Caco-2 (cell line): ENCODE measurements around the gene RTF2. TPM values are rescaled to one million over a fixed set of nuclear protein-coding genes. Genes with fewer than 3 reads are reported as not detected.
"Not testable (repeated sequence)": the region's sequence is repeated elsewhere in the genome, so short reads cannot be mapped to it uniquely, and the experiment has no call there.

Experiments
- BruUV-seq: library from RNA; stranded (reverse); fragments of 400-500 nt; replicated peaks from 2 replicates; lab custom pipeline; 2021; lab: Mats Ljungman, UMichigan
- CTCF ChIA-PET: fragments of 300-600 bp; sonication (Branson Sonifier 250); formaldehyde crosslinking; loops from one replicate; lab custom pipeline; 2022; ENCODE audit warnings: antibody characterized with exemption; lab: Charles Lee
- POLR2A ChIA-PET: fragments of 300-600 bp; sonication (Branson Sonifier 250); formaldehyde crosslinking; loops from one replicate; lab custom pipeline; 2022; ENCODE audit warnings: antibody characterized with exemption; lab: Charles Lee
- DNase-seq, 2 experiments: peaks; one replicate each; pipeline versions ENCODE4 v3.0.0 to v3.0.0-alpha.2; 2020 to 2022
- H3K27me3 ChIP-seq: replicated peaks from 2 replicates; pipeline ENCODE4 v1.6.0; 2011; ENCODE audit warnings: low read length; ENCODE audit not compliant: control insufficient read depth, insufficient read depth
- H3K36me3 ChIP-seq: 2 replicates; pipeline ENCODE4 v1.5.1; 2011; ENCODE audit warnings: low read length; ENCODE audit not compliant: control insufficient read depth, insufficient read depth
- H3K4me1 ChIP-seq: fragments of 250-450 bp; sonication (Bioruptor Pico); 2 replicates; pipeline ENCODE4 v1.5.1; 2020; ENCODE audit warnings: mild to moderate bottlenecking
- H3K4me3 ChIP-seq: 2 replicates; pipeline ENCODE4 v1.5.1; 2011; ENCODE audit warnings: low read depth, mild to moderate bottlenecking, control low read depth, low read length
- H3K9me3 ChIP-seq: fragments of 250-450 bp; sonication (Bioruptor Pico); 2 replicates; pipeline ENCODE4 v1.5.1; 2020; ENCODE audit warnings: mild to moderate bottlenecking, moderate library complexity
- H3K27ac Mint-ChIP-seq: one replicate; pipeline ENCODE4 v1.8.0; 2022; ENCODE audit warnings: mixed read lengths; ENCODE audit not compliant: unreplicated experiment
- H3K27me3 Mint-ChIP-seq: one replicate; pipeline ENCODE4 v1.8.0; 2022; ENCODE audit warnings: mixed read lengths; ENCODE audit not compliant: insufficient read depth, unreplicated experiment
- H3K36me3 Mint-ChIP-seq: one replicate; pipeline ENCODE4 v1.8.0; 2022; ENCODE audit warnings: mild to moderate bottlenecking, mixed read lengths; ENCODE audit not compliant: insufficient read depth, unreplicated experiment
- H3K4me1 Mint-ChIP-seq: one replicate; pipeline ENCODE4 v1.8.0; 2022; ENCODE audit warnings: low read depth, mixed read lengths; ENCODE audit not compliant: unreplicated experiment
- H3K4me3 Mint-ChIP-seq: one replicate; pipeline ENCODE4 v1.8.0; 2022; ENCODE audit warnings: mild to moderate bottlenecking, moderate library complexity, mixed read lengths; ENCODE audit not compliant: unreplicated experiment
- H3K9me3 Mint-ChIP-seq: one replicate; pipeline ENCODE4 v1.8.0; 2022; ENCODE audit warnings: mixed read lengths; ENCODE audit not compliant: unreplicated experiment
- intact Hi-C: fragments of 100-400 bp; cut with micrococcal nuclease; formaldehyde crosslinking; loops from one replicate; pipeline ENCODE4 v1.10.0; 2022; ENCODE audit not compliant: unreplicated experiment
- total RNA-seq: library from RNA; stranded (reverse); gene quantifications from 2 replicates; pipeline ENCODE4 v1.2.3, GENCODE V29; 2022
- TF ChIP-seq, protein P1 (sequence below), 2 experiments: fragments of 200-600 bp in 1 of 2; IDR thresholded peaks; 1 replicate in 1 of 2; 2 replicates in 1 of 2; pipeline versions ENCODE4 v1.5.1 to v1.8.0; 2011 to 2022; ENCODE audit warnings: antibody characterized with exemption in 1 of 2, control low read depth in 1 of 2, inconsistent platforms in 1 of 2, low read depth in 1 of 2, low read length in 1 of 2, mild to moderate bottlenecking in 1 of 2, moderate library complexity in 1 of 2; ENCODE audit not compliant: insufficient read depth in 1 of 2, severe bottlenecking in 1 of 2, unreplicated experiment in 1 of 2

Gene RTF2
- total RNA-seq, 1 experiment from 2014 or later = 157 TPM

DNA sequence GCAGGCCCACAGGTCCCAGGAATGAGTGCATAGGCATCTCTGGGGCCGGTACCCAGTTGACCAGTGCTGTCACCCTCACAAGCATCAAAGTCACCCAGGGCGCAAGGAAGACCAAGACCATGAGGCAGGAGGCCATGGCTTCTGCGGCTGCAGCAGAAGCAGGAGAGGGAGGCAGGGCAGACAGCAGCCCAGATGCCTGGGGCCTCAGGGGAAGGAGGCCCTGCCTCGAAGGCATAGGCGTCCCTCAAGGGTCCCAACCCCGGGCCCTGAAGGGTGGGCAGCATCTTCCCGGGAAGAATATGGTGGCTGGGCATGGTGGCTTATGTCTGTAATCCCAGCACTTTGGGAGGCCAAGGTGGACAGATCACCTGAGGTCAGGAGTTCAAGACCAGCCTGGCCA, 59.1 kb downstream of the RTF2 start:
- ChIA-PET POLR2A (no interaction called here), CTCF (interaction anchor here (0.6 kb wide), 1 partner anchor 284 kb away, joined by 4 read pairs; no protein-coding TSS in a partner anchor)
- no TSS peak for BruUV-seq

DNA sequence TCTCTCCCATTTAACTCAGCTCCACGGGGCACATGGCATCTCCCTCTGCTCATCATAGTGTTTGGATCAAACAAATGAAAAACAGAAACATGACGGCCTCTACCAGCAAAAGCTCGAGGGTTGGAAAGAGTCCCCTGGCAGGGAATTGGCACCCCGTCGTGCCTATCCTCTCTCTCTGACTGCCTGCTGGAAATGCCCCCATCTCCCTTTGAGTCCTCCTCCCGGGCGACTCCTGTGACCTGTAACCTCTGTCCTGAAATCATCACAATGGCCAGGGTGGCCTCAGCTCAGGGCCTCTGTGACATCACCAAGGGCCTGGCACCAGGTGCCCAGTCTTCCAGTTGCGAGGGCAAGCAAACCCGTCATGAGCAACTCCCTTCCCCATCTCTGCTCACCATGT, 64.5 kb downstream of the RTF2 start, which contains the start of gene FAM209B:
TSS of gene FAM209B (plus strand) at position 301 of the 400 bp plus-strand sequence. CDS start at position 397, 96 bp downstream.
- intact Hi-C loops, H3K4me1 ChIP-seq, H3K27me3 ChIP-seq, H3K36me3 Mint-ChIP-seq, DNase-seq, H3K27me3 Mint-ChIP-seq, H3K36me3 ChIP-seq, H3K4me3 ChIP-seq, H3K4me1 Mint-ChIP-seq, H3K4me3 Mint-ChIP-seq, BruUV-seq, H3K27ac Mint-ChIP-seq, CTCF ChIA-PET, POLR2A ChIA-PET: not testable (repeated sequence)
- peaks cover 10% of the 10 kb centered on the region for H3K9me3 ChIP-seq
- H3K9me3 Mint-ChIP-seq = peaks cover 12% of the 10 kb centered on the region

More for the DNA sequence above, 59.1 kb downstream of the RTF2 start:
- Histone ChIP-seq H3K9me3 (peaks cover 10% of the 10 kb centered on the region), H3K27me3 (no peaks in the 10 kb centered on the region), H3K36me3 (no peaks in the 10 kb centered on the region), H3K4me3 (no peak overlapping the region), H3K4me1 (no peaks in the 10 kb centered on the region)
- H3K4me3 Mint-ChIP-seq = no peak overlapping the region
- intact Hi-C loops = no loop called here
- H3K9me3 Mint-ChIP-seq = peaks cover 12% of the 10 kb centered on the region
- peaks cover 15% of the 10 kb centered on the region for H3K36me3 Mint-ChIP-seq
- TF ChIP-seq, protein P1, sequence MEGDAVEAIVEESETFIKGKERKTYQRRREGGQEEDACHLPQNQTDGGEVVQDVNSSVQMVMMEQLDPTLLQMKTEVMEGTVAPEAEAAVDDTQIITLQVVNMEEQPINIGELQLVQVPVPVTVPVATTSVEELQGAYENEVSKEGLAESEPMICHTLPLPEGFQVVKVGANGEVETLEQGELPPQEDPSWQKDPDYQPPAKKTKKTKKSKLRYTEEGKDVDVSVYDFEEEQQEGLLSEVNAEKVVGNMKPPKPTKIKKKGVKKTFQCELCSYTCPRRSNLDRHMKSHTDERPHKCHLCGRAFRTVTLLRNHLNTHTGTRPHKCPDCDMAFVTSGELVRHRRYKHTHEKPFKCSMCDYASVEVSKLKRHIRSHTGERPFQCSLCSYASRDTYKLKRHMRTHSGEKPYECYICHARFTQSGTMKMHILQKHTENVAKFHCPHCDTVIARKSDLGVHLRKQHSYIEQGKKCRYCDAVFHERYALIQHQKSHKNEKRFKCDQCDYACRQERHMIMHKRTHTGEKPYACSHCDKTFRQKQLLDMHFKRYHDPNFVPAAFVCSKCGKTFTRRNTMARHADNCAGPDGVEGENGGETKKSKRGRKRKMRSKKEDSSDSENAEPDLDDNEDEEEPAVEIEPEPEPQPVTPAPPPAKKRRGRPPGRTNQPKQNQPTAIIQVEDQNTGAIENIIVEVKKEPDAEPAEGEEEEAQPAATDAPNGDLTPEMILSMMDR (IDR thresholded peaks at IDR 0.05; ENCODE audit: insufficient read depth in 1 of 2, low read depth in 1 of 2, low read length in 1 of 2, severe bottlenecking in 1 of 2, unreplicated experiment in 1 of 2) = no peak
- H3K27me3 Mint-ChIP-seq = peaks cover 3% of the 10 kb centered on the region
- DNase-seq = no peak
- H3K27ac Mint-ChIP-seq = no peak overlapping the region
- H3K4me1 Mint-ChIP-seq = no peaks in the 10 kb centered on the region

DNA sequence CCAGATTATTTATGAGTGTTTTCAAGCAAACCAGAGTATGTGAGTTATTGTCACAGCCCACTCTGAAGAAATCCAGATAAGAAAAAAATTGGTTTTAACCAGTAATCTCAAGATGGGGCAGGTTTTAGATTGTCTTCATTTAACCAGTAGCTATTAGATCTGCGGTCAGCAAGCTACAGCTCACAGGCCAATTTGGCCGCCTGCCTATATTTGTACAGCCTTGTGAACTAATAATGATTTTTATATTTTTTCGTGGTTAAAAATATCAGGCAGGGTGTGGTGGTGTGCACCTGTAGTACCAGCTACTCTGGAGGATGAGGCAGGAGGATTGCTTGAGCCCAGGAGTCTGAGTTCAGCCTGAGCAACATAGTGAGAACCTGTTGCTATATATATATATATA, 69.6 kb downstream of the RTF2 start:
- no peaks in the 10 kb centered on the region for H3K27me3 ChIP-seq
- intact Hi-C loops = no loop called here
- Mint-ChIP-seq H3K9me3 (no peaks in the 10 kb centered on the region), H3K4me3 (no peak overlapping the region), H3K27me3 (no peaks in the 10 kb centered on the region), H3K36me3 (no peaks in the 10 kb centered on the region), H3K4me1 (no peaks in the 10 kb centered on the region), H3K27ac (no peak overlapping the region)
- TF ChIP-seq, protein P1 (IDR thresholded peaks at IDR 0.05; ENCODE audit: insufficient read depth in 1 of 2, low read depth in 1 of 2, low read length in 1 of 2, severe bottlenecking in 1 of 2, unreplicated experiment in 1 of 2) = no peak
- BruUV-seq = no TSS peak
- H3K4me3 ChIP-seq = no peak overlapping the region
- ChIA-PET CTCF (no interaction called here), POLR2A (interaction anchor here (0.7 kb wide), 1 partner anchor 139 kb away, joined by 3 read pairs; no protein-coding TSS in a partner anchor)
- H3K4me1 ChIP-seq = no peaks in the 10 kb centered on the region
- H3K36me3 ChIP-seq = no peaks in the 10 kb centered on the region
- no peak for DNase-seq
- H3K9me3 ChIP-seq = no peaks in the 10 kb centered on the region
